HepG2 (cell line): ENCODE data around the gene TM4SF5. TPM values are rescaled to one million over a fixed set of nuclear protein-coding genes. Genes with fewer than 3 reads are reported as not detected.

Experiments used
- CHD2 ChIP-seq: IDR thresholded peaks from 2 replicates; pipeline ENCODE4 v1.6.1; 2011; ENCODE audit warnings: low read depth, low read length, improper control_type of control experiment
- ELF1 ChIP-seq: sonication (generic); formaldehyde crosslinking; IDR thresholded peaks from 2 replicates; pipeline ENCODE4 v1.4.0; 2020; ENCODE audit warnings: missing genetic modification reagents
- FLYWCH1 ChIP-seq: sonication (generic); formaldehyde crosslinking; IDR thresholded peaks from 2 replicates; pipeline ENCODE4 v1.8.1; 2023; ENCODE audit warnings: mild to moderate bottlenecking, missing genetic modification reagents
- JDP2 ChIP-seq: sonication (generic); formaldehyde crosslinking; IDR thresholded peaks from 2 replicates; pipeline ENCODE4 v1.8.1; 2022; ENCODE audit warnings: missing genetic modification reagents, borderline replicate concordance
- MAFF ChIP-seq: IDR thresholded peaks from 2 replicates; pipeline ENCODE4 v1.6.1; 2011; ENCODE audit warnings: low read depth, low read length, improper control_type of control experiment
- PHF8 ChIP-seq: sonication (generic); formaldehyde crosslinking; IDR thresholded peaks from 2 replicates; pipeline ENCODE4 v1.5.0; 2020; ENCODE audit warnings: missing genetic modification reagents
- POGZ ChIP-seq: sonication (generic); formaldehyde crosslinking; IDR thresholded peaks from 2 replicates; pipeline ENCODE4 v1.4.0; 2020; ENCODE audit warnings: mild to moderate bottlenecking, missing genetic modification reagents
- REL ChIP-seq: sonication (generic); formaldehyde crosslinking; conservative IDR thresholded peaks from 2 replicates; pipeline ENCODE4 v1.8.0; 2022; ENCODE audit warnings: mild to moderate bottlenecking, missing genetic modification reagents, moderate library complexity
- SCMH1 ChIP-seq: sonication (generic); formaldehyde crosslinking; IDR thresholded peaks from 2 replicates; pipeline ENCODE4 v1.9.0; 2021; ENCODE audit warnings: missing genetic modification reagents, mild to moderate bottlenecking, borderline replicate concordance
- SETDB1 ChIP-seq: sonication (generic); formaldehyde crosslinking; IDR thresholded peaks from 2 replicates; pipeline ENCODE4 v1.5.1; 2020; ENCODE audit warnings: missing genetic modification reagents, mild to moderate bottlenecking, borderline replicate concordance
- SMAD9 ChIP-seq: sonication (generic); formaldehyde crosslinking; IDR thresholded peaks from 2 replicates; pipeline ENCODE4 v1.5.1; 2020; ENCODE audit warnings: mild to moderate bottlenecking, missing genetic modification reagents
- SMC3 ChIP-seq: IDR thresholded peaks from 2 replicates; pipeline ENCODE4 v1.6.1; 2011; ENCODE audit warnings: low read length, improper control_type of control experiment
- ZFP36 ChIP-seq: fragments of 150-350 bp; IDR thresholded peaks from 2 replicates; pipeline ENCODE4 v1.6.1; 2018; ENCODE audit warnings: borderline replicate concordance, low read length, low read depth; ENCODE audit not compliant: partially characterized antibody
- ZNF776 ChIP-seq: sonication (generic); formaldehyde crosslinking; IDR thresholded peaks from 2 replicates; pipeline ENCODE4 v1.4.0; 2020; ENCODE audit warnings: mild to moderate bottlenecking, missing genetic modification reagents
- ZNF788 ChIP-seq: sonication (generic); formaldehyde crosslinking; IDR thresholded peaks from 2 replicates; pipeline ENCODE4 v1.5.0; 2020; ENCODE audit warnings: mild to moderate bottlenecking, missing genetic modification reagents, borderline replicate concordance
- polyA plus RNA-seq, 8 experiments: library from polyadenylated mRNA; depleted of rRNA in 3 of 8; stranded (reverse) in 7 of 8; unstranded in 1 of 8; fragments of >200 nt; fragmentation: Illumina TruSeq in 4 of 8; extraction: Trizol in 4 of 8; gene quantifications; 2 replicates each; pipeline versions ENCODE4 v1.2.1 to v1.2.3, GENCODE V29; 2011 to 2016; ENCODE audit warnings: low read depth in 4 of 8, missing spikeins in 1 of 8, mixed read lengths in 1 of 8; ENCODE audit not compliant: insufficient read depth in 1 of 8
- total RNA-seq, 5 experiments: library from RNA; depleted of rRNA; stranded (reverse); fragments of >200 nt; fragmentation: Illumina TruSeq; extraction: Trizol; gene quantifications; 2 replicates each; pipeline ENCODE4 v1.2.3, GENCODE V29; 2016; ENCODE audit warnings: low read depth in 1 of 5
- TF ChIP-seq, protein P1 (sequence below): sonication (generic); formaldehyde crosslinking; IDR thresholded peaks from 2 replicates; pipeline ENCODE4 v1.5.0; 2020; ENCODE audit warnings: mild to moderate bottlenecking, missing genetic modification reagents, borderline replicate concordance
- TF ChIP-seq, protein P2 (sequence below): sonication (generic); formaldehyde crosslinking; IDR thresholded peaks from 2 replicates; pipeline ENCODE4 v1.4.0; 2020; ENCODE audit warnings: missing genetic modification reagents
- TF ChIP-seq, protein P3 (sequence below): IDR thresholded peaks from 2 replicates; pipeline ENCODE4 v1.6.1; 2012; ENCODE audit warnings: inconsistent platforms
- TF ChIP-seq, protein P4 (sequence below): sonication (generic); formaldehyde crosslinking; IDR thresholded peaks from 2 replicates; pipeline ENCODE4 v1.8.0; 2022; ENCODE audit warnings: low read depth, missing genetic modification reagents
- TF ChIP-seq, protein P5 (sequence below): sonication (generic); formaldehyde crosslinking; IDR thresholded peaks from 2 replicates; pipeline ENCODE4 v1.4.0; 2020; ENCODE audit warnings: missing genetic modification reagents

TM4SF5 gene
- total and polyA plus RNA-seq, 2 of the 13 experiments (the other 11 are each of a cell fraction or from before 2014, with no cell fraction given): 30.1 to 126 TPM

DNA sequence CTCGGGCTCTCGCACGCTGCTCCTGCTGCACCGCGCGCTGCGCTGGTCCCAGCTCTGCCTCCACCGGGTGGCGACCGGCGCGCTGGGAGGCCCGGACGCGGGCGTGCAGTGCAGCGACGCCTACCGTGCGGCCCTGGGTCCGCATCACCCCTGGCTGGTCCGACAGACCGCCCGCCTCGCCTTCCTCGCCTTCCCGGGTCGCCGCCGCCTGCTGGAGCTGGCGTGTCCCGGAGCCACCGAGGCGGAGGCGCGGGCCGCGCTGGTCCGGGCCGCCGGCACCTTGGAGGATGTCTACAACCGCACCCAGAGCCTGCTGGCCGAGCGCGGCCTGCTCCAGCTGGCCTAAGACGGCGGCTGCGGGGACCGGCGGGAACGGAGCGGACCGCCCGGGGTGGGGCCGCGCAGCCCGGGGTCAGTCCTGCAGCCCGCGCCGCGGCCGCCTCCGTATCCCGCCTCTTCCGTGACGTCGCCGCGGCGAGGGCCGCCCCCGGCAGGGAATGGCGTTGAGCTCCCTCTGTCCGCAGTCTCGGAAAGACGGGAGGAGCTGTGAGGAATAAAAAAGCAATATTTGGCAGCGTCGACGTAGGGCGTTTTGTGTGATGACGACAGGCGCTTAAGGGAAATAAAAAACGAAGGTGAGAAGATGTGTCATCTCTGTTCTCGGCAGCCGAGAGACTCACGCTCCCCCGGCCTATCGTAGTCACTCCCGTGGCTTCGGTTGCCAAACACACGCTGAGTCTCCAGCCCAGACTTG is 18.4 kb downstream of the TM4SF5 start (continued):
- TF ChIP-seq, protein P1, sequence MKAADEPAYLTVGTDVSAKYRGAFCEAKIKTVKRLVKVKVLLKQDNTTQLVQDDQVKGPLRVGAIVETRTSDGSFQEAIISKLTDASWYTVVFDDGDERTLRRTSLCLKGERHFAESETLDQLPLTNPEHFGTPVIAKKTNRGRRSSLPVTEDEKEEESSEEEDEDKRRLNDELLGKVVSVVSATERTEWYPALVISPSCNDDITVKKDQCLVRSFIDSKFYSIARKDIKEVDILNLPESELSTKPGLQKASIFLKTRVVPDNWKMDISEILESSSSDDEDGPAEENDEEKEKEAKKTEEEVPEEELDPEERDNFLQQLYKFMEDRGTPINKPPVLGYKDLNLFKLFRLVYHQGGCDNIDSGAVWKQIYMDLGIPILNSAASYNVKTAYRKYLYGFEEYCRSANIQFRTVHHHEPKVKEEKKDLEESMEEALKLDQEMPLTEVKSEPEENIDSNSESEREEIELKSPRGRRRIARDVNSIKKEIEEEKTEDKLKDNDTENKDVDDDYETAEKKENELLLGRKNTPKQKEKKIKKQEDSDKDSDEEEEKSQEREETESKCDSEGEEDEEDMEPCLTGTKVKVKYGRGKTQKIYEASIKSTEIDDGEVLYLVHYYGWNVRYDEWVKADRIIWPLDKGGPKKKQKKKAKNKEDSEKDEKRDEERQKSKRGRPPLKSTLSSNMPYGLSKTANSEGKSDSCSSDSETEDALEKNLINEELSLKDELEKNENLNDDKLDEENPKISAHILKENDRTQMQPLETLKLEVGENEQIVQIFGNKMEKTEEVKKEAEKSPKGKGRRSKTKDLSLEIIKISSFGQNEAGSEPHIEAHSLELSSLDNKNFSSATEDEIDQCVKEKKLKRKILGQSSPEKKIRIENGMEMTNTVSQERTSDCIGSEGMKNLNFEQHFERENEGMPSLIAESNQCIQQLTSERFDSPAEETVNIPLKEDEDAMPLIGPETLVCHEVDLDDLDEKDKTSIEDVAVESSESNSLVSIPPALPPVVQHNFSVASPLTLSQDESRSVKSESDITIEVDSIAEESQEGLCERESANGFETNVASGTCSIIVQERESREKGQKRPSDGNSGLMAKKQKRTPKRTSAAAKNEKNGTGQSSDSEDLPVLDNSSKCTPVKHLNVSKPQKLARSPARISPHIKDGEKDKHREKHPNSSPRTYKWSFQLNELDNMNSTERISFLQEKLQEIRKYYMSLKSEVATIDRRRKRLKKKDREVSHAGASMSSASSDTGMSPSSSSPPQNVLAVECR (CRISPR knock-in tag): peak; percentile 80; the same call in 1 of the 2 replicates
- TF ChIP-seq ZNF788 (CRISPR knock-in tag) (peak; percentile 32; the same call in 1 of the 2 replicates), FLYWCH1 (CRISPR knock-in tag) (no peak), SMAD9 (CRISPR knock-in tag) (no peak), PHF8 (peak; percentile 54; the same call in 1 of the 2 replicates), ZFP36 (no peak), CHD2 (no peak), SETDB1 (CRISPR knock-in tag) (no peak), POGZ (CRISPR knock-in tag) (0 out of 2 replicates have a peak, but pooled peaks have one; percentile 10), REL (CRISPR knock-in tag) (0 out of 2 replicates have a peak, but pooled peaks have one; percentile 80), SCMH1 (CRISPR knock-in tag) (no peak), JDP2 (CRISPR knock-in tag) (peak; percentile 70; the same call in 1 of the 2 replicates), MAFF (no peak), ELF1 (no peak), SMC3 (peak; percentile 26; the same call in 1 of the 2 replicates), ZNF776 (CRISPR knock-in tag) (peak; percentile 27; the same call in 1 of the 2 replicates)
- TF ChIP-seq, protein P2, sequence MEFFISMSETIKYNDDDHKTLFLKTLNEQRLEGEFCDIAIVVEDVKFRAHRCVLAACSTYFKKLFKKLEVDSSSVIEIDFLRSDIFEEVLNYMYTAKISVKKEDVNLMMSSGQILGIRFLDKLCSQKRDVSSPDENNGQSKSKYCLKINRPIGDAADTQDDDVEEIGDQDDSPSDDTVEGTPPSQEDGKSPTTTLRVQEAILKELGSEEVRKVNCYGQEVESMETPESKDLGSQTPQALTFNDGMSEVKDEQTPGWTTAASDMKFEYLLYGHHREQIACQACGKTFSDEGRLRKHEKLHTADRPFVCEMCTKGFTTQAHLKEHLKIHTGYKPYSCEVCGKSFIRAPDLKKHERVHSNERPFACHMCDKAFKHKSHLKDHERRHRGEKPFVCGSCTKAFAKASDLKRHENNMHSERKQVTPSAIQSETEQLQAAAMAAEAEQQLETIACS (CRISPR knock-in tag): peak; percentile 43; the same call in 1 of the 2 replicates
- TF ChIP-seq, protein P3, sequence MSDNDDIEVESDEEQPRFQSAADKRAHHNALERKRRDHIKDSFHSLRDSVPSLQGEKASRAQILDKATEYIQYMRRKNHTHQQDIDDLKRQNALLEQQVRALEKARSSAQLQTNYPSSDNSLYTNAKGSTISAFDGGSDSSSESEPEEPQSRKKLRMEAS: peak; percentile 65
- TF ChIP-seq, protein P4, sequence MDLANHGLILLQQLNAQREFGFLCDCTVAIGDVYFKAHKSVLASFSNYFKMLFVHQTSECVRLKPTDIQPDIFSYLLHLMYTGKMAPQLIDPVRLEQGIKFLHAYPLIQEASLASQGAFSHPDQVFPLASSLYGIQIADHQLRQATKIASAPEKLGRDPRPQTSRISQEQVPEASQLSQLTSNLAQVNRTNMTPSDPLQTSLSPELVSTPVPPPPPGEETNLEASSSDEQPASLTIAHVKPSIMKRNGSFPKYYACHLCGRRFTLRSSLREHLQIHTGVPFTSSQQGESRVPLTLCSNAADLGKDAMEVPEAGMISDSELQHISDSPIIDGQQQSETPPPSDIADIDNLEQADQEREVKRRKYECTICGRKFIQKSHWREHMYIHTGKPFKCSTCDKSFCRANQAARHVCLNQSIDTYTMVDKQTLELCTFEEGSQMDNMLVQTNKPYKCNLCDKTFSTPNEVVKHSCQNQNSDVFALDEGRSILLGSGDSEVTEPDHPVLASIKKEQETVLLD: peak; percentile 94
- TF ChIP-seq, protein P5, sequence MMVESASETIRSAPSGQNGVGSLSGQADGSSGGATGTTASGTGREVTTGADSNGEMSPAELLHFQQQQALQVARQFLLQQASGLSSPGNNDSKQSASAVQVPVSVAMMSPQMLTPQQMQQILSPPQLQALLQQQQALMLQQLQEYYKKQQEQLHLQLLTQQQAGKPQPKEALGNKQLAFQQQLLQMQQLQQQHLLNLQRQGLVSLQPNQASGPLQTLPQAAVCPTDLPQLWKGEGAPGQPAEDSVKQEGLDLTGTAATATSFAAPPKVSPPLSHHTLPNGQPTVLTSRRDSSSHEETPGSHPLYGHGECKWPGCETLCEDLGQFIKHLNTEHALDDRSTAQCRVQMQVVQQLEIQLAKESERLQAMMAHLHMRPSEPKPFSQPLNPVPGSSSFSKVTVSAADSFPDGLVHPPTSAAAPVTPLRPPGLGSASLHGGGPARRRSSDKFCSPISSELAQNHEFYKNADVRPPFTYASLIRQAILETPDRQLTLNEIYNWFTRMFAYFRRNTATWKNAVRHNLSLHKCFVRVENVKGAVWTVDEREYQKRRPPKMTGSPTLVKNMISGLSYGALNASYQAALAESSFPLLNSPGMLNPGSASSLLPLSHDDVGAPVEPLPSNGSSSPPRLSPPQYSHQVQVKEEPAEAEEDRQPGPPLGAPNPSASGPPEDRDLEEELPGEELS (CRISPR knock-in tag): peak; percentile 22; the same call in 1 of the 2 replicates
